Measurements from ENCODE around the gene PNLDC1.
A peak's percentile ranks its signal among the peaks of the same experiment; 100 is the strongest.
"Not testable (repeated sequence)": the region's sequence is repeated elsewhere in the genome, so short reads cannot be mapped to it uniquely, and the experiment has no call there.

Gene PNLDC1

DNA sequence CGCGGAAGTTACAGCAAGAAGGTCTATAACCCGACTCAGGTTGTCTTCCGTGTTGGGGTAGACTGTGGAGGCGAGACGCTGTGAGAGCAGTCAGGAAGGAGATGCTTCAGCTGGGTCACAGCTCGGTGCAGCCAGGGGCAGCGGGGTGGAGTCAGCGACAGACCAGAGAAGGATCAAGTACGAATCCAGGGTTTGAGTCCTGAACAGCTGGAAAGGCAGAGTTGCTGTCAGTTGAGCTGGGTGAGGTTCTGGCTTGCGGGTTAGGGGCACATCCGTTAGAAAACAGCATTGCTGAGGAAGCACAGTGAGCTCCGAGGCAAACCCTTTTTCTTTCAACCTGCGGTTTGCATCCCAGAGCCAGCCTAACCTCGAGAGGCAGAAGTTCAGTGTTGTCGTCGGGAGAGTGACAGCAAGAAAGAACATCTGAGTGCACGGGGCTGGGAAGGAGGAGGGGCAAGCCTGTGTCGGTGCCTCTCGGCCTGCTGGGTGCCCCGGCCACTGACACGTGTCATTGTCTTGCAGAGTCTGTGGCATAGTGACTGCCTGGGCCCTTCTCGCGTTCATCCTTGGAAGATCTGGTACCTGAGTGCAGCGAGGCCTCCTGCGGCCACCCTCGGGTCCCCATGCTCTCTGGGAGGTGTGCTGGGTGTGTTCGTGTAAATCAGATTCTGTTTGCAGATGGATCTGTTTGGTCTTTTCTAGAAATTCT is 20.0 kb downstream of the PNLDC1 start:
- DNase-seq, result peak in 2 of 5 donors; percentile 14 to 53

GRCh38 chr6:159821122-159821521 is 21.0 kb downstream of the PNLDC1 start:
- no peak for DNase-seq

DNA sequence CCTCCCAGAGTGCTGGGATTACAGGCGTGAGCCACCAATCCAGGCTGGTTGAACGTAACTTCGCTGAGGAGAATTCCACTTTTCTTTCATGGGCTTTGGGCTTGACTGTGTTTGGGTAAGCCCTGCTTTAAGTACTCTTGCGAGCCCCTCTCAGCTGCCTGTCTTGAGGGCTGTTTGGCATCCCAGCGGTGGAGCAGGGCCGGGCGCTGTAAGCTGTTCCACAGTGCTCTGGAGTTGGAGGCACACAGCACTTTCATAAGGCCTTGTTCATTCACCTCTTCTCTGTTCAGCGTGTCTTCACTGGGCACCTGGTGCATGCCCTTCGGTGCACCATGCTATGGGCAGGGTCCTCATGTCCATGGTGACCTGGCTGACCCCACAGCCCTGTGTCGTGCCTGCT is 21.6 kb downstream of the PNLDC1 start:
- DNase-seq, result no peak

DNA sequence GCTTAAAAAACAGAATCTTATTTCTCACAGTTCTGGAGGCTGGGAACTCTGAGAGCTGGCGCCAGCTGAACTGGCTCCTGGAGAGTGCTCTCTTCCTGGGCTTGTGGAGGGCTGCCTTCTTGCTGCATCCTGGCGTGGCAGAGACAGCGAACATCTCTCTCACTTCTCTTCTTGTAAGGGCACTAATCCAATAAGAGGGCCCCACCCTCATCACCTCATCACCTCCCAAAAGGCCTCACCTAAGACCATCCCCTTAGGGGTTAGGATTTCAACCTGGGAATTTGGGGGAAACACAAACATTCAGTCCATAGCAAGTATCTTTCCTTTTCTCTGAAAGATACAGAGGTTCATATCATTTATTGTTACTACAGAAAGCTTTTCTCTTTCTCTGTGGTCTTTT is 23.9 kb downstream of the PNLDC1 start:
- no peak for DNase-seq

DNA sequence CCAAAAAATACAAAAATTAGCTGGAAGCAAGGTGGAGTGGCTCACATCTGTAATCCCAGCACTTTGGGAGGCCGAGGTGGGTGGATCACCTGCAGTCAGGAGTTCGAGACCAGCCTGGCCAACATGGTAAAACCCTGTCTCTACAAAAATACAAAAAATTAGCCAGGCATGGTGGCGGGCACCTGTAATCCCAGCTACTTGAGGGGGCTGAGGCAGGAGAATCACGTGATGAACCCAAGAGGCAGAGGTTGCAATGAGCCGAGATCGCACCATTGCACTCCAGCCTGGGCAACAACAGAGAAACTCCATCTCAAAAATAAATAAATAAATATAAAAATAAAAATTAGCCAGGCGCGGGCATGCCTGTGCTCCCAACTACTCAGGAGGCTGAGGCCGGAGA is 24.6 kb downstream of the PNLDC1 start:
- DNase-seq, result not testable (repeated sequence)

DNA sequence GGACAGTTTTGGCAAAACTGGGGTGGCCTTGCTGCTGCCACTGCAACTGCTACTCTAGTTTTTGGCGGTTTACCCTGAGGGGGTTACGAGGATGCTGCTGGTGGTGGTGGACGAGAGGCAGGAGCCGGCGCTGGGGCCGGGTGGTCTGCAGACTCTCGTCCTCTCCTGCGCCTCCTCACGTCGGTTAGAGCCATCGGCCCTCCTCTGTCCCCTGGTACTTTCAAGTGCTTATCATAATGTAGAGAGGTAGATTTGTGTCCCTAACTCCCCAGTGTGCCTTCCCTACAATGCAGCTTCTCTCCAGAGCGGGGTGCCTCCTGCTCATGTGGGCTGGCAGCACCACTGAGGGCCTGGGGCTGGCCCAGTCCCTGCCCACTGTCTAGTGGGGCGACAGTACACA is 25.9 kb downstream of the PNLDC1 start:
- no peak for DNase-seq

GRCh38 chr6:159826968-159827647 is 27.0 kb downstream of the PNLDC1 start:
- no peak for DNase-seq

- DNase-seq, result no peak
Measured at GRCh38 chr6:159828074-159828473, 28.0 kb downstream of the PNLDC1 start.

- no peak for DNase-seq
Measured at GRCh38 chr6:159829526-159829925, 29.4 kb downstream of the PNLDC1 start.

DNA sequence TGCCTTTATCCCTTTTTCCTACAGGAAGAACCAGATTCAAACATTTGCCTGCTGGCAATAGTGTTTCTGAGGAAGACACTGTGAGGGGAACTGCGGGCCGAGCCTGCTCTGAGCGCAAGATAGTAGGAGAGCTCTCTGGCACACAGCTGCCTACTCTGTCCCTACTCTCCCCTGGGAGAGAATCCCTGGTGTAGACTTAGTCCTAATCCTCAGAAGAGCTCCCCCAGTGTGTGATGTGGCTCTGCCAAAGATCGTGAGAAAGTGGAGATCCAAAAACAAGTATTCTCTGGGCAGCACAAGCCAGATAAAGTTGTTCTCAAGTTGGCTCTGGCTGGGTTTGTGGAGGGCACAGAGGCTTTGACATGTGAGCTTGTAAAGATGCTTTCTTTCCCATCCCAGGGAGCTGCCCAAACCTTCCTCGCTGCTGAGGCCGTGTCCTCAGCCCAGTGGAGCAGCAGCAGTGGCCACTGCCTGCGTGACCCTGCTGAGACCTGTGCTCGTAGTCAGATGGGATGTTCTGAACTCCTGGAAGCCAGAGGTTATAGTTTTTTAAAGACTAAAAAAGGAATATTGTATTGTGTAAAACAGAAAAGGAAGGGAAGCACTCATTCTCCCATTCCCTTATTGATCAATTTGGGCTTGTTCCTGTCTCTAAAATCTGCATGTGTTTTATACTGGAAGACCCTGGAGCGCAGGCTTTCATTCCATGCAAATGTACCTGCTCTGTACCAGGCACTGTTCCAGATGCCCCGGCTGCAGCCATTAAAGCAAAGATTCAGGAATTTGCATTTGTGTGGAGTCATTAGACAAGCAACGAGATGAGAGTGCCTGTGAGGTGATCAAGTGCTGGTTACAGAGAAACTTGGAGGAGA is 30.7 kb downstream of the PNLDC1 start:
- DNase-seq, result no peak

GRCh38 chr6:159831373-159831679 is 31.2 kb downstream of the PNLDC1 start:
- DNase-seq, result no peak

DNA sequence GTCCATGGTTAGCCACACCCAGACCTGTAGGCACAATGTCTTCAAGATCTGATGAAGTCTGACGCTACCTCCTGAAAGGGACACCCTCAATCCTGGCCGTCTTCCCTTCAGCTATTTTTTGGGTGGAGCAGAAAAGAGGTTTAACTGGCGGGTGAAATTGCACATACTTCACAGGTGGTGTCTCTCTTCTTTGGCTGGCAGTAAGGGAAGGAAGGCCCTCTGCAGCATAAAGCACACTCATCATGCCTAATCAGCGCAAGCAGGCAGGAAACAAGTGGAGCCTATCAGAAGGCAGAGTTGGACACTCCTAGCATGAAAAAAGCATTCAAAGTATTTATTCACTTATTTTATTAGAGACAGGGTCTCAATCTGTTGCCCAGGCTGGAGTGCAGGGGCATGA is 32.9 kb downstream of the PNLDC1 start:
- no peak for DNase-seq

DNA sequence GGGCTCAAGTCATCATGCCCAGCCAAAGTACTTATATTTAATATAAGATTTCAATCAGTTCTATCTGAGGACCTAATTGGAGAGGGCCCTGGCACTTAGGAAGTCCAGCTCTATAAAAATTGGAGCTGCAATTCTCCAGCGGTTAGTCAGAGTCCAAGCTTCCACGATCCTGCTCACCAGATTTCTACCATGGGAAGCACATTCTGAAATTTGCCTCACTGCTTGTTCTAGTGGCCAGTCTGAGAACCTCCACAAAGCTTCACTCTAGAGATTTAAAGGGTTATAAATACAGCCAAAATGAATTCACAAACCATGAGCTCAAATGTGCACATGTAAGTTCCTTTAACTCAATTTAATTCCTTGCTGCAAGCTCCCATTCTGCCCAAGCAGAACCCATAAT is 33.5 kb downstream of the PNLDC1 start:
- no peak for DNase-seq

GRCh38 chr6:159833997-159834603 is 34.0 kb downstream of the PNLDC1 start:
- DNase-seq, result no peak

DNA sequence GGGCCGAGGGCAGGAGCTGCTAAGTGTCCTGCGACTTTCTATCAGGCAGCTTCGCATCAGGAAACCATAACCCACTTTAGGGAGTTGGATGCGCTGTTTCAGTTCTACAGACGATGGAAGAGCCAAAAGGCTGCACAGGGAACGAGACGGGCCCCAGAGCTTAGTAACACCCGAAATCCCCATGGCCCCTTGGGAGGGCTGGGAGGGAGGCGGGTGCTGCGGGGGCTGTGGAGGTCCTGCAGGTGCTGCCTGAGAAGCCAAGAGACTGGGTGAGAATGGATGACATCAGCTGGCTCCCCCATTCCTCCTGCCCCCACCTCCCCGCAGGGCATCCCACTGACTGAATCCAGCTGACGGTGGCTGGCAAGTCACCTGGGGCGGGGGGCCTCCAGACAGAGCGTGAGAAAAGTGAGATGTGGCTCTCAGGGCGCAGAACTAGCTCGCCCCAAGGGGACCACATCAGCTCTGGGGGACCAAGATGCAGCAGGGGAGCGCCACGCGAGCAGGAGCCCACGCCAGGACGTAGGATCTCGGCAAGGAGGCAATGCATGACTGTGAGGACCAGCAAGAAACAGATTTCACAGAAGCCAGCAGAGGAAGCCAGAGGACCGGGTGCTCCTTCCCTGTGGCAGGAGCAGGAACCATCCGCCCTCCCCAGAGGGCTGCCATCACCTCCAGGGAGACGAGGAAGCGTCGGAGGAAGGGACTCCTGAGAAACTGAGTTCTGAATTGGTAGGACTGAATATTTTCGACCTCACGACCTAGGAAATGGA is 36.8 kb downstream of the PNLDC1 start:
- no peak for DNase-seq

GRCh38 chr6:159837511-159837910 is 37.4 kb downstream of the PNLDC1 start:
- DNase-seq, result no peak

GRCh38 chr6:159838020-159838744 is 38.1 kb downstream of the PNLDC1 start:
- DNase-seq, result no peak

DNA sequence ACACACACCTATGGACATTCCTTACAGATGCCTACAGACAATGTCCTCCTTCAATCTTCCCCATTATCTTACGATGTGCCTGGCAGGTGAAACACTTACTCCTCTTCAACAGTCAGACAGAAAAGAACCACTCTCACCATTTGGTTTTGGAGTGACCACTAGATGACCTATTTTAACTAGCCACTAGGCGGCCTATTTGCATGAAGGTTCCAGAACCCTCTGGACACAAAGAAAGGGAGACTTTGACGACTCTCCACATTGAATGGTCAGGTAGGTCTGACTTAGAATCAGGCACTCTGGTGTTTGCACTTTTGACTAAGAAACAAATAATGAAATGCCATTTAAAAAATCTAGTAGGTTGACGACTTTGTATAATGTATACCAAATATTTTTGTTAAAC is 42.0 kb downstream of the PNLDC1 start:
- no peak for DNase-seq

DNA sequence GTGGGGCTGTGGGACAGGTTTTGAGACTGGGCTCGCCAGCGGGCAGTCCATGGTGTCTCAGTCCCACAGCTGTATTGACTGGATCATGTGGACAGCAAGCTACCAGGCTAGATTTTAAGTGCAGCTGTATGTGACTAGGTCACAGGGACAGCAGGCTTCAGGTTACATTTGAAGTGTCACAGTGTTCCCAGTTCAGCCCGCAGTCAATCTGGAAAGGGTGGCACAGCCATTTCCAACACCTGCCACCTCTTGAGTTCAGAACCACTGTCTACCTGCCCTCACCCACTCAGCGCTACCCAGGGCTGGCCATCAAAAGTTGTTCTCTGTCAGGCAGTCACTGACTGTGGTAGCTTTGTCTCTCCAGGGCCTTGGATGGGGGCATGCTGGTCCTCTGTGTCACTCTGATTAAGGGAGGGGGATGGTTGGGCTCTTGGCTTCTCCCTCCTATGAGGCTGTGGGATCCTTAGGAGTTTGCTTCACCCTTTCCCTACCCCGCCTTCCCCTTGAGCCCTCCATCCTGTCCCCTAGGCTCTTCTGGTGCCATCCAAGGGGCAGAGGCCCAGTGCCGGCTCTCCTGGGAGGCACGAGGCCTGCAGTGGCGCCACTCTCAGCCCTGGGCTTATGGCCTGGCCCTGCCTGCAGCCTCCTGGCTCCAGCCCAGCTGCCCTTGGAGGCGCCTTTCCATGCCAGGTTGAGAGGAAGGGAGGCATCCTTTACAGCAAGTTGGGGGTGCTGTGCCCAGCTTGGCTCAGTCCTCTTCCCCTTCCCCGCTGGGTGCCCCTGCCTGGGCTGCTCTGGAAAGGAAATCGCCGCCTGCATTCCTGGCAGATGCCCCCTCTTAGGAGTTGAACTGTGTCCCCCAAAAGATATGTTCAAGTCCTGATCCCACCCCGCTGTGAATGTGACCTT is 44.9 kb downstream of the PNLDC1 start:
- no peak for DNase-seq

GRCh38 chr6:159848552-159848951 is 48.5 kb downstream of the PNLDC1 start:
- DNase-seq, result not testable (repeated sequence)

DNA sequence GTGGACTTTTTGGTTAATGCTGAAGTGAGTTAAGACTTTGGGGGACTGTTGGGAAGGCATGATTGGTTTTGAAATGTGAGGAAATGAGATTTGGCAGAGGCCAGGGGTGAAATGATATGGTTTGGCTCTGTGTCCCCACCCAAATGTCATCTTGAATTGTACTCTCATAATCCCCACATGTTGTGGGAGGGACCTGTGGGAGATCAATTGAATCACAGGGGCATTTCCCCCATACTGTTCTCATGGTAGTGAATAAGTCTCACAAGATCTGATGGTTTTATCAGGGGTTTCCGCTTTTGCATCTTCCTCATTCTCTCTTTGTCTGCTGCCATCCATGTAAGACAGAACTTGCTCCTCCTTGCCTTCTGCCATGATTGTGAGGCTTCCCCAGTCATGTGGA is 49.8 kb downstream of the PNLDC1 start:
- not testable (repeated sequence) for DNase-seq
